H1 (cell line): ENCODE results near the gene ANK2. TPM values are rescaled to one million over a fixed set of nuclear protein-coding genes. Genes with fewer than 3 reads are reported as not detected.

Experiments used
- ASH2L ChIP-seq: fragments of 200-600, 300-600 bp; sonication (generic); IDR thresholded peaks from one replicate; pipeline ENCODE4 v1.7.1; 2017; ENCODE audit warnings: low read length
- CBX5 ChIP-seq: fragments of 300-800, 300-1000 bp; sonication (generic); IDR thresholded peaks from 2 replicates; pipeline ENCODE4 v1.7.1; 2016; ENCODE audit warnings: antibody characterized with exemption, low read length, low read depth
- CHD1 ChIP-seq: IDR thresholded peaks from 2 replicates; pipeline ENCODE4 v1.6.1; 2012; ENCODE audit warnings: low read depth, low read length, improper control_type of control experiment
- MAFK ChIP-seq: IDR thresholded peaks from 2 replicates; pipeline ENCODE4 v1.6.1; 2012; ENCODE audit warnings: low read depth, mild to moderate bottlenecking, improper control_type of control experiment, low read length
- POLR2A ChIP-seq, 2 experiments: IDR thresholded peaks; 1 replicate in 1 of 2; 2 replicates in 1 of 2; pipeline ENCODE4 v1.6.1; 2011; ENCODE audit warnings: low read depth in 2 of 2, low read length in 2 of 2, mild to moderate bottlenecking in 2 of 2; ENCODE audit errors: control extremely low read depth in 1 of 2
- SAP30 ChIP-seq: fragments of 300-600 bp; sonication (generic); IDR thresholded peaks from 2 replicates; pipeline ENCODE4 v1.7.1; 2012; ENCODE audit warnings: low read length, moderate library complexity, mild to moderate bottlenecking, inconsistent platforms; ENCODE audit not compliant: insufficient read depth, insufficient replicate concordance
- polyA plus RNA-seq, 7 experiments: library from polyadenylated mRNA; depleted of rRNA in 3 of 7; stranded (reverse) in 5 of 7; unstranded in 2 of 7; fragments of >200 nt in 5 of 7; fragments of 200-250 nt in 2 of 7; gene quantifications; 1 replicate in 5 of 7; 2 replicates in 1 of 7; 4 replicates in 1 of 7; pipeline versions ENCODE4 v1.2.1 to v1.2.3, GENCODE V29; 2011 to 2013; ENCODE audit warnings: missing spikeins in 2 of 7, mixed read lengths in 2 of 7
- total RNA-seq: library from RNA; stranded (reverse); fragmentation: NEBNext Ultra II Directional; extraction: Animal tissue kit (Norgen Biotek cat#: 25700); gene quantifications from 2 replicates; pipeline ENCODE4 v1.2.1, GENCODE V29; 2021
- TF ChIP-seq, protein P1 (sequence below): fragments of 300-600 bp; sonication (generic); IDR thresholded peaks from 2 replicates; pipeline ENCODE4 v1.7.1; 2012; ENCODE audit warnings: low read length, moderate library complexity, mild to moderate bottlenecking, inconsistent platforms; ENCODE audit not compliant: insufficient replicate concordance
- TF ChIP-seq, protein P2 (sequence below), 3 experiments: IDR thresholded peaks; 1 replicate in 2 of 3; 2 replicates in 1 of 3; pipeline versions ENCODE4 v1.5.1 to v1.6.1; 2011; ENCODE audit warnings: low read length in 3 of 3, mild to moderate bottlenecking in 3 of 3, inconsistent platforms in 2 of 3, low read depth in 1 of 3, moderate library complexity in 1 of 3; ENCODE audit not compliant: insufficient read depth in 1 of 3; ENCODE audit errors: control extremely low read depth in 1 of 3
- TF ChIP-seq, protein P3 (sequence below): IDR thresholded peaks from 2 replicates; pipeline ENCODE4 v1.6.1; 2011; ENCODE audit warnings: low read depth, mild to moderate bottlenecking, low read length; ENCODE audit not compliant: insufficient read depth

The ANK2 gene
- total and polyA plus RNA-seq, 2 of the 8 experiments (the other 6 are each of a cell fraction or from before 2014, with no cell fraction given) = 14.2 to 35.1 TPM

GRCh38 chr4:113145147-113145518, 95.7 kb downstream of the ANK2 start (continued):
- TF ChIP-seq, protein P1, sequence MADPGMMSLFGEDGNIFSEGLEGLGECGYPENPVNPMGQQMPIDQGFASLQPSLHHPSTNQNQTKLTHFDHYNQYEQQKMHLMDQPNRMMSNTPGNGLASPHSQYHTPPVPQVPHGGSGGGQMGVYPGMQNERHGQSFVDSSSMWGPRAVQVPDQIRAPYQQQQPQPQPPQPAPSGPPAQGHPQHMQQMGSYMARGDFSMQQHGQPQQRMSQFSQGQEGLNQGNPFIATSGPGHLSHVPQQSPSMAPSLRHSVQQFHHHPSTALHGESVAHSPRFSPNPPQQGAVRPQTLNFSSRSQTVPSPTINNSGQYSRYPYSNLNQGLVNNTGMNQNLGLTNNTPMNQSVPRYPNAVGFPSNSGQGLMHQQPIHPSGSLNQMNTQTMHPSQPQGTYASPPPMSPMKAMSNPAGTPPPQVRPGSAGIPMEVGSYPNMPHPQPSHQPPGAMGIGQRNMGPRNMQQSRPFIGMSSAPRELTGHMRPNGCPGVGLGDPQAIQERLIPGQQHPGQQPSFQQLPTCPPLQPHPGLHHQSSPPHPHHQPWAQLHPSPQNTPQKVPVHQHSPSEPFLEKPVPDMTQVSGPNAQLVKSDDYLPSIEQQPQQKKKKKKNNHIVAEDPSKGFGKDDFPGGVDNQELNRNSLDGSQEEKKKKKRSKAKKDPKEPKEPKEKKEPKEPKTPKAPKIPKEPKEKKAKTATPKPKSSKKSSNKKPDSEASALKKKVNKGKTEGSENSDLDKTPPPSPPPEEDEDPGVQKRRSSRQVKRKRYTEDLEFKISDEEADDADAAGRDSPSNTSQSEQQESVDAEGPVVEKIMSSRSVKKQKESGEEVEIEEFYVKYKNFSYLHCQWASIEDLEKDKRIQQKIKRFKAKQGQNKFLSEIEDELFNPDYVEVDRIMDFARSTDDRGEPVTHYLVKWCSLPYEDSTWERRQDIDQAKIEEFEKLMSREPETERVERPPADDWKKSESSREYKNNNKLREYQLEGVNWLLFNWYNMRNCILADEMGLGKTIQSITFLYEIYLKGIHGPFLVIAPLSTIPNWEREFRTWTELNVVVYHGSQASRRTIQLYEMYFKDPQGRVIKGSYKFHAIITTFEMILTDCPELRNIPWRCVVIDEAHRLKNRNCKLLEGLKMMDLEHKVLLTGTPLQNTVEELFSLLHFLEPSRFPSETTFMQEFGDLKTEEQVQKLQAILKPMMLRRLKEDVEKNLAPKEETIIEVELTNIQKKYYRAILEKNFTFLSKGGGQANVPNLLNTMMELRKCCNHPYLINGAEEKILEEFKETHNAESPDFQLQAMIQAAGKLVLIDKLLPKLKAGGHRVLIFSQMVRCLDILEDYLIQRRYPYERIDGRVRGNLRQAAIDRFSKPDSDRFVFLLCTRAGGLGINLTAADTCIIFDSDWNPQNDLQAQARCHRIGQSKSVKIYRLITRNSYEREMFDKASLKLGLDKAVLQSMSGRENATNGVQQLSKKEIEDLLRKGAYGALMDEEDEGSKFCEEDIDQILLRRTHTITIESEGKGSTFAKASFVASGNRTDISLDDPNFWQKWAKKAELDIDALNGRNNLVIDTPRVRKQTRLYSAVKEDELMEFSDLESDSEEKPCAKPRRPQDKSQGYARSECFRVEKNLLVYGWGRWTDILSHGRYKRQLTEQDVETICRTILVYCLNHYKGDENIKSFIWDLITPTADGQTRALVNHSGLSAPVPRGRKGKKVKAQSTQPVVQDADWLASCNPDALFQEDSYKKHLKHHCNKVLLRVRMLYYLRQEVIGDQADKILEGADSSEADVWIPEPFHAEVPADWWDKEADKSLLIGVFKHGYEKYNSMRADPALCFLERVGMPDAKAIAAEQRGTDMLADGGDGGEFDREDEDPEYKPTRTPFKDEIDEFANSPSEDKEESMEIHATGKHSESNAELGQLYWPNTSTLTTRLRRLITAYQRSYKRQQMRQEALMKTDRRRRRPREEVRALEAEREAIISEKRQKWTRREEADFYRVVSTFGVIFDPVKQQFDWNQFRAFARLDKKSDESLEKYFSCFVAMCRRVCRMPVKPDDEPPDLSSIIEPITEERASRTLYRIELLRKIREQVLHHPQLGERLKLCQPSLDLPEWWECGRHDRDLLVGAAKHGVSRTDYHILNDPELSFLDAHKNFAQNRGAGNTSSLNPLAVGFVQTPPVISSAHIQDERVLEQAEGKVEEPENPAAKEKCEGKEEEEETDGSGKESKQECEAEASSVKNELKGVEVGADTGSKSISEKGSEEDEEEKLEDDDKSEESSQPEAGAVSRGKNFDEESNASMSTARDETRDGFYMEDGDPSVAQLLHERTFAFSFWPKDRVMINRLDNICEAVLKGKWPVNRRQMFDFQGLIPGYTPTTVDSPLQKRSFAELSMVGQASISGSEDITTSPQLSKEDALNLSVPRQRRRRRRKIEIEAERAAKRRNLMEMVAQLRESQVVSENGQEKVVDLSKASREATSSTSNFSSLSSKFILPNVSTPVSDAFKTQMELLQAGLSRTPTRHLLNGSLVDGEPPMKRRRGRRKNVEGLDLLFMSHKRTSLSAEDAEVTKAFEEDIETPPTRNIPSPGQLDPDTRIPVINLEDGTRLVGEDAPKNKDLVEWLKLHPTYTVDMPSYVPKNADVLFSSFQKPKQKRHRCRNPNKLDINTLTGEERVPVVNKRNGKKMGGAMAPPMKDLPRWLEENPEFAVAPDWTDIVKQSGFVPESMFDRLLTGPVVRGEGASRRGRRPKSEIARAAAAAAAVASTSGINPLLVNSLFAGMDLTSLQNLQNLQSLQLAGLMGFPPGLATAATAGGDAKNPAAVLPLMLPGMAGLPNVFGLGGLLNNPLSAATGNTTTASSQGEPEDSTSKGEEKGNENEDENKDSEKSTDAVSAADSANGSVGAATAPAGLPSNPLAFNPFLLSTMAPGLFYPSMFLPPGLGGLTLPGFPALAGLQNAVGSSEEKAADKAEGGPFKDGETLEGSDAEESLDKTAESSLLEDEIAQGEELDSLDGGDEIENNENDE = peak; percentile 76
- TF ChIP-seq, protein P2, sequence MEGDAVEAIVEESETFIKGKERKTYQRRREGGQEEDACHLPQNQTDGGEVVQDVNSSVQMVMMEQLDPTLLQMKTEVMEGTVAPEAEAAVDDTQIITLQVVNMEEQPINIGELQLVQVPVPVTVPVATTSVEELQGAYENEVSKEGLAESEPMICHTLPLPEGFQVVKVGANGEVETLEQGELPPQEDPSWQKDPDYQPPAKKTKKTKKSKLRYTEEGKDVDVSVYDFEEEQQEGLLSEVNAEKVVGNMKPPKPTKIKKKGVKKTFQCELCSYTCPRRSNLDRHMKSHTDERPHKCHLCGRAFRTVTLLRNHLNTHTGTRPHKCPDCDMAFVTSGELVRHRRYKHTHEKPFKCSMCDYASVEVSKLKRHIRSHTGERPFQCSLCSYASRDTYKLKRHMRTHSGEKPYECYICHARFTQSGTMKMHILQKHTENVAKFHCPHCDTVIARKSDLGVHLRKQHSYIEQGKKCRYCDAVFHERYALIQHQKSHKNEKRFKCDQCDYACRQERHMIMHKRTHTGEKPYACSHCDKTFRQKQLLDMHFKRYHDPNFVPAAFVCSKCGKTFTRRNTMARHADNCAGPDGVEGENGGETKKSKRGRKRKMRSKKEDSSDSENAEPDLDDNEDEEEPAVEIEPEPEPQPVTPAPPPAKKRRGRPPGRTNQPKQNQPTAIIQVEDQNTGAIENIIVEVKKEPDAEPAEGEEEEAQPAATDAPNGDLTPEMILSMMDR (IDR thresholded peaks at IDR 0.05; ENCODE audit: control extremely low read depth in 1 of 3, insufficient read depth in 1 of 3, low read depth in 1 of 3, low read length in 3 of 3) = no peak
- no peak for TF ChIP-seq CBX5
- TF ChIP-seq MAFK = peak; percentile 21; the same call in 1 of the 2 replicates
- TF ChIP-seq, protein P3, sequence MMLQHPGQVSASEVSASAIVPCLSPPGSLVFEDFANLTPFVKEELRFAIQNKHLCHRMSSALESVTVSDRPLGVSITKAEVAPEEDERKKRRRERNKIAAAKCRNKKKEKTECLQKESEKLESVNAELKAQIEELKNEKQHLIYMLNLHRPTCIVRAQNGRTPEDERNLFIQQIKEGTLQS = no peak
- TF ChIP-seq POLR2A (IDR thresholded peaks at IDR 0.05; ENCODE audit: control extremely low read depth in 1 of 2, low read depth in 2 of 2, low read length in 2 of 2) = no peak
- TF ChIP-seq ASH2L = no peak
- TF ChIP-seq CHD1 = no peak
- no peak for TF ChIP-seq SAP30
